MM.1S (cell line): ENCODE data around the gene ELF5.

ENCODE experiments used
- DNase-seq: peaks from one replicate; pipeline ENCODE4 v3.0.0-alpha.2; 2015
- H2AFZ ChIP-seq: fragments of 300-600 bp; sonication (generic); 2 replicates; pipeline ENCODE4 v1.6.0; 2016; ENCODE audit warnings: antibody characterized with exemption, low read length
- H3F3A ChIP-seq: fragments of 300-600 bp; sonication (generic); 2 replicates; pipeline ENCODE4 v1.6.1; 2016; ENCODE audit warnings: mild to moderate bottlenecking, antibody characterized with exemption, low read length, moderate library complexity, mixed read lengths; ENCODE audit not compliant: insufficient read depth
- H3K27ac ChIP-seq: fragments of 300-600 bp; sonication (generic); 2 replicates; pipeline ENCODE4 v1.5.1; 2016; ENCODE audit warnings: mild to moderate bottlenecking, low read length
- H3K27me3 ChIP-seq: fragments of 300-600 bp; sonication (generic); replicated peaks from 2 replicates; pipeline ENCODE4 v1.6.0; 2016; ENCODE audit warnings: low read length; ENCODE audit not compliant: insufficient read depth
- H3K36me3 ChIP-seq: fragments of 300-600 bp; sonication (generic); replicated peaks from 2 replicates; pipeline ENCODE4 v1.6.1; 2016; ENCODE audit warnings: mild to moderate bottlenecking, low read length, mixed read lengths; ENCODE audit not compliant: insufficient read depth
- H3K4me1 ChIP-seq: fragments of 300-600 bp; sonication (generic); 2 replicates; pipeline ENCODE4 v1.6.1; 2016; ENCODE audit warnings: low read length, mixed read lengths
- H3K4me2 ChIP-seq: fragments of 300-600 bp; sonication (generic); 2 replicates; pipeline ENCODE4 v1.6.0; 2016; ENCODE audit warnings: low read depth, low read length
- H3K4me3 ChIP-seq: fragments of 300-600 bp; sonication (generic); 2 replicates; pipeline ENCODE4 v1.5.1; 2016; ENCODE audit warnings: low read length, mixed read lengths
- H3K79me2 ChIP-seq: fragments of 300-600 bp; sonication (generic); 2 replicates; pipeline ENCODE4 v1.6.1; 2016; ENCODE audit warnings: mixed run types, low read length, mixed read lengths
- H3K9ac ChIP-seq: fragments of 300-600 bp; sonication (generic); 2 replicates; pipeline ENCODE4 v1.6.1; 2016; ENCODE audit warnings: low read length, mixed read lengths
- H3K9me2 ChIP-seq: fragments of 300-600 bp; sonication (generic); replicated peaks from 2 replicates; pipeline ENCODE4 v1.6.1; 2016; ENCODE audit warnings: mild to moderate bottlenecking, low read length, mixed read lengths; ENCODE audit not compliant: insufficient read depth
- H3K9me3 ChIP-seq: fragments of 300-600 bp; sonication (generic); replicated peaks from 2 replicates; pipeline ENCODE4 v1.6.1; 2016; ENCODE audit warnings: mild to moderate bottlenecking, low read length, mixed read lengths; ENCODE audit not compliant: insufficient read depth
- H4K20me1 ChIP-seq: fragments of 300-600 bp; sonication (generic); 2 replicates; pipeline ENCODE4 v1.6.1; 2016; ENCODE audit warnings: mild to moderate bottlenecking, low read length, moderate library complexity, mixed read lengths; ENCODE audit not compliant: insufficient read depth
- CTCF ChIP-seq: fragments of 300-600 bp; sonication (generic); IDR thresholded peaks from 2 replicates; pipeline ENCODE4 v1.5.1; 2016; ENCODE audit warnings: antibody characterized with exemption, low read length, mixed read lengths
- EZH2 ChIP-seq: fragments of 300-600 bp; sonication (generic); optimal IDR thresholded peaks from 2 replicates; pipeline ENCODE3; 2017; ENCODE audit warnings: low read depth, mild to moderate bottlenecking, antibody characterized with exemption, low read length, mixed read lengths
- EZH2phosphoT487 ChIP-seq: fragments of 300-600 bp; sonication (generic); IDR thresholded peaks from 2 replicates; pipeline ENCODE4 v1.6.1; 2018; ENCODE audit warnings: antibody characterized with exemption, low read length

Gene ELF5

GRCh38 chr11:34513682-34514449, at the start of gene ELF5:
Gene ELF5 (minus strand): TSS chr11:34513794. CDS start chr11:34505749, 8,045 bp downstream.
- Histone ChIP-seq H2AFZ (no peak within 1 kb of the TSS), H4K20me1 (no peaks in the 10 kb centered on the region), H3K9me2 (no peaks in the 10 kb centered on the region), H3K9ac (no peak within 1 kb of the TSS), H3K4me1 (no peaks in the 10 kb centered on the region), H3K4me2 (no peak within 1 kb of the TSS), H3K27ac (no peak within 1 kb of the TSS), H3F3A (no peaks in the 10 kb centered on the region), H3K4me3 (no peak within 1 kb of the TSS), H3K36me3 (no peaks in the 10 kb centered on the region), H3K79me2 (no peaks in the 10 kb centered on the region), H3K27me3 (no peaks in the 10 kb centered on the region), H3K9me3 (no peaks in the 10 kb centered on the region)
- no peak for DNase-seq
- TF ChIP-seq EZH2 = no peak
- TF ChIP-seq EZH2phosphoT487 = no peak
- TF ChIP-seq CTCF = no peak

GRCh38 chr11:34562976-34563375, 49.4 kb upstream of the ELF5 start:
- H3K27me3 ChIP-seq = no peaks in the 10 kb centered on the region
- no peak overlapping the region for H3K4me3 ChIP-seq
- H2AFZ ChIP-seq = no peak overlapping the region
- no peak overlapping the region for H3K4me2 ChIP-seq
- H3K27ac ChIP-seq = no peak overlapping the region
- H3K79me2 ChIP-seq = no peaks in the 10 kb centered on the region
- no peak for DNase-seq
- H3F3A ChIP-seq = no peaks in the 10 kb centered on the region
- H4K20me1 ChIP-seq = no peaks in the 10 kb centered on the region
- H3K9me3 ChIP-seq = no peaks in the 10 kb centered on the region
- no peak overlapping the region for H3K9ac ChIP-seq
- no peaks in the 10 kb centered on the region for H3K36me3 ChIP-seq
- H3K4me1 ChIP-seq = no peaks in the 10 kb centered on the region
- H3K9me2 ChIP-seq = no peaks in the 10 kb centered on the region
- TF ChIP-seq CTCF (no peak), EZH2phosphoT487 (no peak), EZH2 (no peak)

GRCh38 chr11:34560511-34560910, 46.9 kb upstream of the ELF5 start:
- H3K9me3 ChIP-seq = no peaks in the 10 kb centered on the region
- no peaks in the 10 kb centered on the region for H3K79me2 ChIP-seq
- H3K36me3 ChIP-seq = no peaks in the 10 kb centered on the region
- H4K20me1 ChIP-seq = no peaks in the 10 kb centered on the region
- no peak for DNase-seq
- H3K27ac ChIP-seq = no peak overlapping the region
- H3K4me1 ChIP-seq = no peaks in the 10 kb centered on the region
- H3K9me2 ChIP-seq = no peaks in the 10 kb centered on the region
- H3K4me2 ChIP-seq = no peak overlapping the region
- H3K4me3 ChIP-seq = no peak overlapping the region
- H3F3A ChIP-seq = no peaks in the 10 kb centered on the region
- TF ChIP-seq EZH2 = no peak
- no peak for TF ChIP-seq CTCF
- TF ChIP-seq EZH2phosphoT487 = no peak
- no peaks in the 10 kb centered on the region for H3K27me3 ChIP-seq
- no peak overlapping the region for H2AFZ ChIP-seq
- no peak overlapping the region for H3K9ac ChIP-seq
